Measurements from ENCODE around the gene CIB2.

The CIB2 gene

GRCh38 chr15:78064544-78064943 lies 66.7 kb downstream of the CIB2 start:
- no peak for DNase-seq

GRCh38 chr15:78063970-78064385 lies 67.3 kb downstream of the CIB2 start:
- DNase-seq = no peak

- DNase-seq = no peak
Measured at GRCh38 chr15:78063217-78063616, 68.0 kb downstream of the CIB2 start.

GRCh38 chr15:78061963-78062427 lies 69.2 kb downstream of the CIB2 start:
- no peak for DNase-seq

GRCh38 chr15:78060232-78060631 lies 71.0 kb downstream of the CIB2 start:
- no peak for DNase-seq

- no peak for DNase-seq
Measured at GRCh38 chr15:78059110-78059839, 72.0 kb downstream of the CIB2 start.

GRCh38 chr15:78058401-78058935 lies 72.8 kb downstream of the CIB2 start:
- no peak for DNase-seq

- no peak for DNase-seq
Measured at GRCh38 chr15:78057803-78058202, 73.4 kb downstream of the CIB2 start.

GRCh38 chr15:78056714-78057269 lies 74.5 kb downstream of the CIB2 start:
- no peak for DNase-seq

GRCh38 chr15:78055919-78056713 lies 75.1 kb downstream of the CIB2 start:
- no peak for DNase-seq

GRCh38 chr15:78054966-78055365 lies 76.3 kb downstream of the CIB2 start:
- no peak for DNase-seq
